ENCODE measurements around the gene MAP2K5. TPM values are rescaled to one million over a fixed set of nuclear protein-coding genes. Genes with fewer than 3 reads are reported as not detected.

The MAP2K5 gene
- 15.2 TPM for polyA plus RNA-seq

GRCh38 chr15:67542420-67543347, at the start of gene MAP2K5:
TSS of gene MAP2K5 (plus strand) at chr15:67542703. CDS start at chr15:67543336, 633 bp downstream.
- Mint-ChIP-seq H3K36me3 (peaks cover 3% of the 10 kb centered on the region), H3K4me1 (peaks cover 35 to 49% (median 43%) of the 10 kb centered on the region in 3 donors), H3K27ac (peak within 1 kb of the TSS; percentile 92 to 98 (median 96)), H3K9me3 (no peaks in the 10 kb centered on the region), H3K27me3 (peaks cover 2% of the 10 kb centered on the region), H3K4me3 (peak within 1 kb of the TSS; percentile 95 to 99 (median 98))

- peaks cover 0 to 2% (median 0%) of the 10 kb centered on the region in 3 donors for H3K4me1 Mint-ChIP-seq
- H3K27ac Mint-ChIP-seq: no peak overlapping the region
- peaks cover 6% of the 10 kb centered on the region for H3K27me3 Mint-ChIP-seq
- no peak overlapping the region for H3K4me3 Mint-ChIP-seq
- H3K36me3 Mint-ChIP-seq: peaks cover 9% of the 10 kb centered on the region
- no peaks in the 10 kb centered on the region for H3K9me3 Mint-ChIP-seq
These were observed 46.9 kb upstream of the MAP2K5 start for GRCh38 chr15:67495585-67495984.

GRCh38 chr15:67501177-67501835, 41.2 kb upstream of the MAP2K5 start:
- H3K27ac Mint-ChIP-seq: no peak overlapping the region
- no peak overlapping the region for H3K4me3 Mint-ChIP-seq

GRCh38 chr15:67501836-67502461, 40.6 kb upstream of the MAP2K5 start:
- H3K36me3 Mint-ChIP-seq: peaks cover 5% of the 10 kb centered on the region
- H3K27me3 Mint-ChIP-seq: no peaks in the 10 kb centered on the region
- peak overlapping the region in 2 of 4 donors; percentile 17 to 35 for H3K4me3 Mint-ChIP-seq
- peak overlapping the region in 1 of 3 donors; percentile 6 for H3K27ac Mint-ChIP-seq
- H3K4me1 Mint-ChIP-seq: peaks cover 13 to 25% (median 14%) of the 10 kb centered on the region in 3 donors
- H3K9me3 Mint-ChIP-seq: no peaks in the 10 kb centered on the region

More at GRCh38 chr15:67501177-67501835, 41.2 kb upstream of the MAP2K5 start:
- Mint-ChIP-seq H3K4me1 (peaks cover 9 to 20% (median 10%) of the 10 kb centered on the region in 3 donors), H3K36me3 (peaks cover 5% of the 10 kb centered on the region), H3K9me3 (no peaks in the 10 kb centered on the region), H3K27me3 (no peaks in the 10 kb centered on the region)

GRCh38 chr15:67504056-67504455, 38.4 kb upstream of the MAP2K5 start:
- H3K36me3 Mint-ChIP-seq: peaks cover 10% of the 10 kb centered on the region
- H3K9me3 Mint-ChIP-seq: no peaks in the 10 kb centered on the region
- H3K27ac Mint-ChIP-seq: no peak overlapping the region
- no peak overlapping the region for H3K4me3 Mint-ChIP-seq
- H3K4me1 Mint-ChIP-seq: peaks cover 15 to 25% (median 16%) of the 10 kb centered on the region in 3 donors
- no peaks in the 10 kb centered on the region for H3K27me3 Mint-ChIP-seq

GRCh38 chr15:67504796-67505195, 37.7 kb upstream of the MAP2K5 start:
- H3K27me3 Mint-ChIP-seq: no peaks in the 10 kb centered on the region
- H3K4me3 Mint-ChIP-seq: no peak overlapping the region
- H3K9me3 Mint-ChIP-seq: no peaks in the 10 kb centered on the region
- H3K36me3 Mint-ChIP-seq: peaks cover 8% of the 10 kb centered on the region
- peaks cover 15 to 25% (median 16%) of the 10 kb centered on the region in 3 donors for H3K4me1 Mint-ChIP-seq
- H3K27ac Mint-ChIP-seq: no peak overlapping the region

- H3K4me3 Mint-ChIP-seq: peak overlapping the region in 2 of 4 donors; percentile 30 to 76
- H3K9me3 Mint-ChIP-seq: no peaks in the 10 kb centered on the region
- peaks cover 11% of the 10 kb centered on the region for H3K36me3 Mint-ChIP-seq
- no peaks in the 10 kb centered on the region for H3K27me3 Mint-ChIP-seq
- no peak overlapping the region for H3K27ac Mint-ChIP-seq
- H3K4me1 Mint-ChIP-seq: peaks cover 15 to 25% (median 17%) of the 10 kb centered on the region in 3 donors
These were observed 36.6 kb upstream of the MAP2K5 start for GRCh38 chr15:67505675-67506572.

GRCh38 chr15:67506775-67507747, 35.4 kb upstream of the MAP2K5 start:
- Mint-ChIP-seq H3K4me3 (peak overlapping the region in 2 of 4 donors; percentile 20 to 65), H3K4me1 (peaks cover 15 to 17% (median 15%) of the 10 kb centered on the region in 3 donors), H3K27me3 (no peaks in the 10 kb centered on the region)

GRCh38 chr15:67508407-67508806, 34.1 kb upstream of the MAP2K5 start:
- H3K4me1 Mint-ChIP-seq: peaks cover 15 to 17% (median 15%) of the 10 kb centered on the region in 3 donors
- no peak overlapping the region for H3K27ac Mint-ChIP-seq
- no peak overlapping the region for H3K4me3 Mint-ChIP-seq
- peaks cover 11% of the 10 kb centered on the region for H3K36me3 Mint-ChIP-seq
- H3K27me3 Mint-ChIP-seq: no peaks in the 10 kb centered on the region
- no peaks in the 10 kb centered on the region for H3K9me3 Mint-ChIP-seq

More at GRCh38 chr15:67506775-67507747, 35.4 kb upstream of the MAP2K5 start:
- Mint-ChIP-seq H3K27ac (no peak overlapping the region), H3K36me3 (peaks cover 11% of the 10 kb centered on the region), H3K9me3 (no peaks in the 10 kb centered on the region)

GRCh38 chr15:67509918-67510317, 32.6 kb upstream of the MAP2K5 start:
- no peaks in the 10 kb centered on the region for H3K9me3 Mint-ChIP-seq
- H3K27me3 Mint-ChIP-seq: no peaks in the 10 kb centered on the region
- no peak overlapping the region for H3K4me3 Mint-ChIP-seq
- peaks cover 11% of the 10 kb centered on the region for H3K36me3 Mint-ChIP-seq
- no peak overlapping the region for H3K27ac Mint-ChIP-seq
- H3K4me1 Mint-ChIP-seq: peaks cover 13 to 17% (median 15%) of the 10 kb centered on the region in 3 donors

- no peaks in the 10 kb centered on the region for H3K9me3 Mint-ChIP-seq
- H3K4me1 Mint-ChIP-seq: peaks cover 11 to 13% (median 11%) of the 10 kb centered on the region in 3 donors
- H3K27me3 Mint-ChIP-seq: no peaks in the 10 kb centered on the region
- H3K36me3 Mint-ChIP-seq: peaks cover 11% of the 10 kb centered on the region
- no peak overlapping the region for H3K27ac Mint-ChIP-seq
- no peak overlapping the region for H3K4me3 Mint-ChIP-seq
These were observed 31.8 kb upstream of the MAP2K5 start for GRCh38 chr15:67510597-67511190.

GRCh38 chr15:67511606-67512005, 30.9 kb upstream of the MAP2K5 start:
- peaks cover 11% of the 10 kb centered on the region for H3K36me3 Mint-ChIP-seq
- H3K4me1 Mint-ChIP-seq: peaks cover 4 to 6% (median 5%) of the 10 kb centered on the region in 3 donors
- H3K9me3 Mint-ChIP-seq: no peaks in the 10 kb centered on the region
- H3K27me3 Mint-ChIP-seq: no peaks in the 10 kb centered on the region
- no peak overlapping the region for H3K27ac Mint-ChIP-seq
- no peak overlapping the region for H3K4me3 Mint-ChIP-seq

- H3K4me1 Mint-ChIP-seq: peaks cover 0 to 2% (median 1%) of the 10 kb centered on the region in 3 donors
- no peaks in the 10 kb centered on the region for H3K9me3 Mint-ChIP-seq
- no peak overlapping the region for H3K27ac Mint-ChIP-seq
- no peak overlapping the region for H3K4me3 Mint-ChIP-seq
- peaks cover 11% of the 10 kb centered on the region for H3K36me3 Mint-ChIP-seq
- H3K27me3 Mint-ChIP-seq: no peaks in the 10 kb centered on the region
These were observed 30.4 kb upstream of the MAP2K5 start for GRCh38 chr15:67512140-67512539.

Measured in IgD-negative memory B cell (primary cell).